Loucy (cell line): ENCODE data around the gene SEMA4C.
A peak's percentile ranks its signal among the peaks of the same experiment; 100 is the strongest.

ENCODE experiments used
- H2AFZ ChIP-seq: fragments of 200-600 bp; sonication (generic); 2 replicates; pipeline ENCODE4 v1.6.0; 2016; ENCODE audit warnings: antibody characterized with exemption, mild to moderate bottlenecking, low read length, moderate library complexity
- H3F3A ChIP-seq: fragments of 200-600 bp; 2 replicates; pipeline ENCODE4 v1.6.0; 2016; ENCODE audit warnings: antibody characterized with exemption, low read depth, mild to moderate bottlenecking
- H3K27me3 ChIP-seq: fragments of 200-600 bp; sonication (generic); 2 replicates; pipeline ENCODE4 v1.6.1; 2014; ENCODE audit warnings: low read length, mild to moderate bottlenecking; ENCODE audit not compliant: insufficient read depth, poor library complexity, severe bottlenecking
- H3K36me3 ChIP-seq: fragments of 200-600 bp; sonication (generic); 2 replicates; pipeline ENCODE4 v1.6.1; 2016; ENCODE audit warnings: low read length; ENCODE audit not compliant: insufficient read depth
- H3K4me1 ChIP-seq: fragments of 200-600 bp; sonication (generic); 2 replicates; pipeline ENCODE4 v1.5.1; 2014; ENCODE audit warnings: low read length, mild to moderate bottlenecking; ENCODE audit not compliant: insufficient read depth, poor library complexity, severe bottlenecking
- H3K4me2 ChIP-seq: fragments of 200-600 bp; sonication (generic); 2 replicates; pipeline ENCODE4 v1.6.0; 2014; ENCODE audit warnings: antibody characterized with exemption, low read length, low read depth, mild to moderate bottlenecking; ENCODE audit not compliant: poor library complexity, severe bottlenecking
- H3K4me3 ChIP-seq: fragments of 200-600 bp; sonication (generic); 2 replicates; pipeline ENCODE4 v1.5.1; 2014; ENCODE audit warnings: low read length, mild to moderate bottlenecking, mixed read lengths; ENCODE audit not compliant: poor library complexity, severe bottlenecking
- H3K79me2 ChIP-seq: fragments of 200-600 bp; sonication (generic); 2 replicates; pipeline ENCODE4 v1.6.1; 2014; ENCODE audit warnings: low read length; ENCODE audit not compliant: insufficient read depth
- H3K9ac ChIP-seq: fragments of 200-600 bp; sonication (generic); 2 replicates; pipeline ENCODE4 v1.6.0; 2014; ENCODE audit warnings: mild to moderate bottlenecking, low read depth, low read length, moderate library complexity; ENCODE audit not compliant: poor library complexity, severe bottlenecking
- H3K9me2 ChIP-seq: fragments of 200-600 bp; sonication (generic); replicated peaks from 2 replicates; pipeline ENCODE4 v1.6.1; 2016; ENCODE audit warnings: low read depth, low read length, mixed read lengths
- H3K9me3 ChIP-seq: fragments of 200-600 bp; sonication (generic); 2 replicates; pipeline ENCODE4 v1.6.1; 2014; ENCODE audit warnings: mild to moderate bottlenecking, antibody characterized with exemption, low read length, low read depth; ENCODE audit not compliant: insufficient read depth
- H4K20me1 ChIP-seq: fragments of 200-600 bp; sonication (generic); 2 replicates; pipeline ENCODE4 v1.6.0; 2014; ENCODE audit warnings: antibody characterized with exemption, low read length, mild to moderate bottlenecking; ENCODE audit not compliant: insufficient read depth, poor library complexity, severe bottlenecking
- CTCF ChIP-seq: fragments of 200-600 bp; sonication (generic); conservative IDR thresholded peaks from 2 replicates; pipeline ENCODE4 v1.5.1; 2014; ENCODE audit warnings: mild to moderate bottlenecking, antibody characterized with exemption, low read length
- EZH2phosphoT487 ChIP-seq: fragments of 200-600 bp; IDR thresholded peaks from 2 replicates; pipeline ENCODE4 v1.6.1; 2018; ENCODE audit warnings: antibody characterized with exemption, mild to moderate bottlenecking, moderate library complexity, borderline replicate concordance

Gene SEMA4C

GRCh38 chr2:96816127-96816835 is 53.6 kb downstream of the SEMA4C start, which contains the start of gene CNNM3:
Gene CNNM3 (plus strand): TSS chr2:96816268. CDS start chr2:96816278, 10 bp downstream.
- Histone ChIP-seq H3K4me3 (peak within 1 kb of the TSS; percentile 85), H3K27me3 (no peaks in the 10 kb centered on the region), H3K9ac (peak within 1 kb of the TSS; percentile 74), H3F3A (no peaks in the 10 kb centered on the region), H4K20me1 (peaks cover 43% of the 10 kb centered on the region), H3K4me1 (peaks cover 48% of the 10 kb centered on the region), H3K9me2 (no peaks in the 10 kb centered on the region), H3K79me2 (peaks cover 45% of the 10 kb centered on the region), H3K9me3 (no peaks in the 10 kb centered on the region), H2AFZ (peak within 1 kb of the TSS; percentile 94), H3K4me2 (peak within 1 kb of the TSS; percentile 99), H3K36me3 (no peaks in the 10 kb centered on the region)
- TF ChIP-seq CTCF = no peak; the same call in 1 of the 2 replicates
- TF ChIP-seq EZH2phosphoT487 = no peak

- H2AFZ ChIP-seq = peak overlapping the region; percentile 94
- peak overlapping the region; percentile 70 for H3K9ac ChIP-seq
- H3K9me2 ChIP-seq = no peaks in the 10 kb centered on the region
- TF ChIP-seq EZH2phosphoT487 = no peak
- no peak for TF ChIP-seq CTCF
- H3K4me2 ChIP-seq = peak overlapping the region; percentile 80
- peaks cover 40% of the 10 kb centered on the region for H3K4me1 ChIP-seq
- peaks cover 35% of the 10 kb centered on the region for H4K20me1 ChIP-seq
- H3K27me3 ChIP-seq = no peaks in the 10 kb centered on the region
- H3K79me2 ChIP-seq = peaks cover 37% of the 10 kb centered on the region
- H3K9me3 ChIP-seq = no peaks in the 10 kb centered on the region
- no peaks in the 10 kb centered on the region for H3K36me3 ChIP-seq
- H3K4me3 ChIP-seq = peak overlapping the region; percentile 85
- H3F3A ChIP-seq = no peaks in the 10 kb centered on the region
Observed at GRCh38 chr2:96815326-96816126, 54.4 kb downstream of the SEMA4C start.

GRCh38 chr2:96813656-96814055 is 56.2 kb downstream of the SEMA4C start:
- TF ChIP-seq CTCF (no peak), EZH2phosphoT487 (no peak)
- no peak overlapping the region for H2AFZ ChIP-seq

More at GRCh38 chr2:96813656-96814055, 56.2 kb downstream of the SEMA4C start:
- no peak overlapping the region for H3K4me3 ChIP-seq
- H3K27me3 ChIP-seq = no peaks in the 10 kb centered on the region
- H3K9ac ChIP-seq = no peak overlapping the region
- H3K4me2 ChIP-seq = no peak overlapping the region
- H3K9me2 ChIP-seq = no peaks in the 10 kb centered on the region
- peaks cover 16% of the 10 kb centered on the region for H4K20me1 ChIP-seq
- peaks cover 18% of the 10 kb centered on the region for H3K79me2 ChIP-seq
- H3F3A ChIP-seq = no peaks in the 10 kb centered on the region
- no peaks in the 10 kb centered on the region for H3K9me3 ChIP-seq
- peaks cover 21% of the 10 kb centered on the region for H3K4me1 ChIP-seq
- H3K36me3 ChIP-seq = no peaks in the 10 kb centered on the region
